Measurements from ENCODE around the gene TAF11. TPM values are rescaled to one million over a fixed set of nuclear protein-coding genes. Genes with fewer than 3 reads are reported as not detected.

The TAF11 gene
- total and polyA plus RNA-seq, 2 experiments from 2014 or later: 38.6 to 43.9 TPM

- peaks cover 12% of the 10 kb centered on the region for H4K20me1 ChIP-seq (ENCODE audit: insufficient read depth, poor library complexity, severe bottlenecking)
- TF ChIP-seq EZH2phosphoT487 (IDR thresholded peaks at IDR 0.05; ENCODE audit: low read depth, severe bottlenecking, unreplicated experiment) (no peak), EZH2 (IDR thresholded peaks at IDR 0.05; ENCODE audit: borderline replicate concordance) (no peak)
- TF ChIP-seq, protein P1, sequence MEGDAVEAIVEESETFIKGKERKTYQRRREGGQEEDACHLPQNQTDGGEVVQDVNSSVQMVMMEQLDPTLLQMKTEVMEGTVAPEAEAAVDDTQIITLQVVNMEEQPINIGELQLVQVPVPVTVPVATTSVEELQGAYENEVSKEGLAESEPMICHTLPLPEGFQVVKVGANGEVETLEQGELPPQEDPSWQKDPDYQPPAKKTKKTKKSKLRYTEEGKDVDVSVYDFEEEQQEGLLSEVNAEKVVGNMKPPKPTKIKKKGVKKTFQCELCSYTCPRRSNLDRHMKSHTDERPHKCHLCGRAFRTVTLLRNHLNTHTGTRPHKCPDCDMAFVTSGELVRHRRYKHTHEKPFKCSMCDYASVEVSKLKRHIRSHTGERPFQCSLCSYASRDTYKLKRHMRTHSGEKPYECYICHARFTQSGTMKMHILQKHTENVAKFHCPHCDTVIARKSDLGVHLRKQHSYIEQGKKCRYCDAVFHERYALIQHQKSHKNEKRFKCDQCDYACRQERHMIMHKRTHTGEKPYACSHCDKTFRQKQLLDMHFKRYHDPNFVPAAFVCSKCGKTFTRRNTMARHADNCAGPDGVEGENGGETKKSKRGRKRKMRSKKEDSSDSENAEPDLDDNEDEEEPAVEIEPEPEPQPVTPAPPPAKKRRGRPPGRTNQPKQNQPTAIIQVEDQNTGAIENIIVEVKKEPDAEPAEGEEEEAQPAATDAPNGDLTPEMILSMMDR (IDR thresholded peaks at IDR 0.05; ENCODE audit: poor library complexity): no peak
- no peak overlapping the region for H2AFZ ChIP-seq
- DNase-seq (ENCODE audit: low spot score): peak; percentile 12
- WGBS (ENCODE audit: low lambda C conversion rate, missing lambda C conversion rate): 86% methylated on average over 3 of the region's 3 CpGs
- H3K4me2 ChIP-seq: no peak overlapping the region
- H3K79me2 ChIP-seq: peaks cover 97% of the 10 kb centered on the region
- no peak overlapping the region for H3K27ac ChIP-seq
- peaks cover 4% of the 10 kb centered on the region for H3K4me1 ChIP-seq (ENCODE audit: insufficient read depth)
- H3K9me3 ChIP-seq (ENCODE audit: low read depth): no peaks in the 10 kb centered on the region
- no peaks in the 10 kb centered on the region for H3K27me3 ChIP-seq
- no peaks in the 10 kb centered on the region for H3K36me3 ChIP-seq (replicated peaks; ENCODE audit: insufficient read depth, low read depth)
- H3K4me3 ChIP-seq: no peak overlapping the region
- H3K9me2 ChIP-seq (replicated peaks; ENCODE audit: insufficient read depth): no peaks in the 10 kb centered on the region
Observed at GRCh38 chr6:34908194-34908593, 20.4 kb upstream of the TAF11 start.

GRCh38 chr6:34906826-34907225 lies 19.0 kb upstream of the TAF11 start:
- no peak overlapping the region for H2AFZ ChIP-seq
- H4K20me1 ChIP-seq (ENCODE audit: insufficient read depth, poor library complexity, severe bottlenecking): peaks cover 7% of the 10 kb centered on the region
- no peak overlapping the region for H3K4me3 ChIP-seq
- H3K27me3 ChIP-seq: no peaks in the 10 kb centered on the region
- H3K36me3 ChIP-seq (replicated peaks; ENCODE audit: insufficient read depth, low read depth): no peaks in the 10 kb centered on the region
- TF ChIP-seq, protein P1 (IDR thresholded peaks at IDR 0.05; ENCODE audit: poor library complexity): no peak
- TF ChIP-seq EZH2 (IDR thresholded peaks at IDR 0.05; ENCODE audit: borderline replicate concordance): no peak
- no peak for TF ChIP-seq EZH2phosphoT487 (IDR thresholded peaks at IDR 0.05; ENCODE audit: low read depth, severe bottlenecking, unreplicated experiment)
- no peaks in the 10 kb centered on the region for H3K9me3 ChIP-seq (ENCODE audit: low read depth)
- H3K79me2 ChIP-seq: peaks cover 95% of the 10 kb centered on the region
- DNase-seq (ENCODE audit: low spot score): no peak
- no peaks in the 10 kb centered on the region for H3K9me2 ChIP-seq (replicated peaks; ENCODE audit: insufficient read depth)
- H3K4me1 ChIP-seq (ENCODE audit: insufficient read depth): peaks cover 4% of the 10 kb centered on the region
- H3K27ac ChIP-seq: no peak overlapping the region
- 97% methylated on average over 2 of the region's 2 CpGs for WGBS (ENCODE audit: low lambda C conversion rate, missing lambda C conversion rate)
- no peak overlapping the region for H3K4me2 ChIP-seq

DNA sequence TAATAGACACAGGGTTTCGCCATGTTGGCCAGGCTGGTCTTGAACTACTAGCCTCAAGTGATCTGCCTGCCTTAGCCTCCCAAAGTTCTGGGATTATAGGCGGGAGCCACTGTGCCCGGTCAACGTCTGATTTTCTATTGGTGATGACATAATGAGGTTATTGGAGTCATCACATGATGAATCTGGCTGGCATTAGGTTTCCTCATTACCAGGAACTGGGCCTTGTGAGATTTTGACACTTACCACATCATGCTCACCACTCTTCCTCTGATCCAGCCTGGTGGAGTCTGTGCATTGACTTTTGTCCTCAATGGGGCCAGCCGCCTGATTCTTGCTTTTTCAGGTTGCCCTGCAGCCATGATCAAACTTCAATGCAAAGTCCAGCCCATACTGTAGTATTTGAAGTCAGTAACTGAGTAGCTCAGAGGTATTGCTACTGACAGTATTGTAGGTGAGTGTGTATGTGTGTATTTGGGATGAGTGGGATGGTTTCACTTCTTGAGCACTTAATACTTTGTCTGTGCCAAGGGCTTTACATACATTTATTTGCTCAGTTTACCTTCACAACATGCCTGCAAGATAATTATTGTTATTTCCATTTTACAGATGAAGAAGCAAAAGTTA lies 17.3 kb upstream of the TAF11 start:
- H3K9me2 ChIP-seq (replicated peaks; ENCODE audit: insufficient read depth): no peaks in the 10 kb centered on the region
- peaks cover 95% of the 10 kb centered on the region for H3K79me2 ChIP-seq
- H3K4me2 ChIP-seq: no peak overlapping the region
- no peak for TF ChIP-seq EZH2phosphoT487 (IDR thresholded peaks at IDR 0.05; ENCODE audit: low read depth, severe bottlenecking, unreplicated experiment)
- TF ChIP-seq, protein P1 (IDR thresholded peaks at IDR 0.05; ENCODE audit: poor library complexity): no peak
- no peak for TF ChIP-seq EZH2 (IDR thresholded peaks at IDR 0.05; ENCODE audit: borderline replicate concordance)
- no peaks in the 10 kb centered on the region for H3K27me3 ChIP-seq
- no peak overlapping the region for H3K4me3 ChIP-seq
- WGBS (ENCODE audit: low lambda C conversion rate, missing lambda C conversion rate): 96% methylated on average over 5 of the region's 5 CpGs
- peak overlapping the region; percentile 43 for H3K27ac ChIP-seq
- H4K20me1 ChIP-seq (ENCODE audit: insufficient read depth, poor library complexity, severe bottlenecking): peaks cover 7% of the 10 kb centered on the region
- no peaks in the 10 kb centered on the region for H3K4me1 ChIP-seq (ENCODE audit: insufficient read depth)
- no peak overlapping the region for H2AFZ ChIP-seq
- H3K36me3 ChIP-seq (replicated peaks; ENCODE audit: insufficient read depth, low read depth): no peaks in the 10 kb centered on the region
- no peaks in the 10 kb centered on the region for H3K9me3 ChIP-seq (ENCODE audit: low read depth)
- DNase-seq (ENCODE audit: low spot score): peak; percentile 11
